ENCODE results near the gene XRCC1. TPM values are rescaled to one million over a fixed set of nuclear protein-coding genes. Genes with fewer than 3 reads are reported as not detected.
"Not testable (repeated sequence)": the region's sequence is repeated elsewhere in the genome, so short reads cannot be mapped to it uniquely, and the experiment has no call there.

XRCC1 gene
- total RNA-seq, 1 donor from 2014 or later: 8.8 TPM

GRCh38 chr19:43524922-43525835 lies 50.1 kb downstream of the XRCC1 start:
- DNase-seq (ENCODE audit: low spot score) (peak; percentile 90), ATAC-seq (peak; percentile 77)

- DNase-seq (ENCODE audit: low spot score): not testable (repeated sequence)
These were observed 51.6 kb downstream of the XRCC1 start for GRCh38 chr19:43523696-43524095.

GRCh38 chr19:43522929-43523328 lies 52.4 kb downstream of the XRCC1 start:
- no peak for DNase-seq (ENCODE audit: low spot score)
- ATAC-seq: no peak

More at GRCh38 chr19:43523696-43524095, 51.6 kb downstream of the XRCC1 start:
- ATAC-seq: not testable (repeated sequence)

GRCh38 chr19:43519436-43520088 lies 55.8 kb downstream of the XRCC1 start:
- ATAC-seq (peak; percentile 96), DNase-seq (ENCODE audit: low spot score) (peak; percentile 72)

- DNase-seq (ENCODE audit: low spot score) (no peak), ATAC-seq (no peak)
These were observed 57.3 kb downstream of the XRCC1 start for GRCh38 chr19:43518051-43518450.

GRCh38 chr19:43512399-43512798 lies 62.9 kb downstream of the XRCC1 start:
- not testable (repeated sequence) for ATAC-seq; DNase-seq (ENCODE audit: low spot score)

GRCh38 chr19:43511324-43511723 lies 64.0 kb downstream of the XRCC1 start:
- DNase-seq (ENCODE audit: low spot score): no peak
- ATAC-seq: no peak

GRCh38 chr19:43510713-43511112 lies 64.6 kb downstream of the XRCC1 start:
- ATAC-seq: no peak
- no peak for DNase-seq (ENCODE audit: low spot score)

GRCh38 chr19:43507880-43508279 lies 67.4 kb downstream of the XRCC1 start:
- no peak for DNase-seq (ENCODE audit: low spot score)

GRCh38 chr19:43506629-43507028 lies 68.7 kb downstream of the XRCC1 start:
- no peak for ATAC-seq
- DNase-seq (ENCODE audit: low spot score): no peak

More at GRCh38 chr19:43507880-43508279, 67.4 kb downstream of the XRCC1 start:
- ATAC-seq: no peak

- ATAC-seq (no peak), DNase-seq (ENCODE audit: low spot score) (no peak)
These were observed 69.4 kb downstream of the XRCC1 start for GRCh38 chr19:43505941-43506340.

- DNase-seq (ENCODE audit: low spot score) (no peak), ATAC-seq (no peak)
These were observed 70.2 kb downstream of the XRCC1 start for GRCh38 chr19:43505186-43505456.

GRCh38 chr19:43504426-43505185 lies 70.7 kb downstream of the XRCC1 start, which contains the start of gene PHLDB3:
Gene PHLDB3 (minus strand): TSS chr19:43504746. CDS start chr19:43504118, 628 bp downstream.
- ATAC-seq: peak; percentile 48
- DNase-seq (ENCODE audit: low spot score): peak; percentile 59

GRCh38 chr19:43503501-43504425 lies 71.6 kb downstream of the XRCC1 start:
- DNase-seq (ENCODE audit: low spot score) (peak; percentile 99), ATAC-seq (peak; percentile 93)

- DNase-seq (ENCODE audit: low spot score): no peak
- ATAC-seq: no peak
These were observed 72.8 kb downstream of the XRCC1 start for GRCh38 chr19:43502419-43502976.

- no peak for DNase-seq (ENCODE audit: low spot score)
- no peak for ATAC-seq
These were observed 73.5 kb downstream of the XRCC1 start for GRCh38 chr19:43501661-43502418.

GRCh38 chr19:43499042-43499441 lies 76.3 kb downstream of the XRCC1 start:
- DNase-seq (ENCODE audit: low spot score) (peak; percentile 93), ATAC-seq (peak; percentile 81)

GRCh38 chr19:43498233-43498842 lies 77.0 kb downstream of the XRCC1 start:
- DNase-seq (ENCODE audit: low spot score) (peak; percentile 52), ATAC-seq (peak; percentile 69)

GRCh38 chr19:43496960-43497359 lies 78.4 kb downstream of the XRCC1 start:
- ATAC-seq: no peak
- no peak for DNase-seq (ENCODE audit: low spot score)
